ENCODE results near the gene NUP88.

GRCh38 chr17:5354886-5355415 lies 64.5 kb downstream of the NUP88 start:
- TF ChIP-seq, protein P1, sequence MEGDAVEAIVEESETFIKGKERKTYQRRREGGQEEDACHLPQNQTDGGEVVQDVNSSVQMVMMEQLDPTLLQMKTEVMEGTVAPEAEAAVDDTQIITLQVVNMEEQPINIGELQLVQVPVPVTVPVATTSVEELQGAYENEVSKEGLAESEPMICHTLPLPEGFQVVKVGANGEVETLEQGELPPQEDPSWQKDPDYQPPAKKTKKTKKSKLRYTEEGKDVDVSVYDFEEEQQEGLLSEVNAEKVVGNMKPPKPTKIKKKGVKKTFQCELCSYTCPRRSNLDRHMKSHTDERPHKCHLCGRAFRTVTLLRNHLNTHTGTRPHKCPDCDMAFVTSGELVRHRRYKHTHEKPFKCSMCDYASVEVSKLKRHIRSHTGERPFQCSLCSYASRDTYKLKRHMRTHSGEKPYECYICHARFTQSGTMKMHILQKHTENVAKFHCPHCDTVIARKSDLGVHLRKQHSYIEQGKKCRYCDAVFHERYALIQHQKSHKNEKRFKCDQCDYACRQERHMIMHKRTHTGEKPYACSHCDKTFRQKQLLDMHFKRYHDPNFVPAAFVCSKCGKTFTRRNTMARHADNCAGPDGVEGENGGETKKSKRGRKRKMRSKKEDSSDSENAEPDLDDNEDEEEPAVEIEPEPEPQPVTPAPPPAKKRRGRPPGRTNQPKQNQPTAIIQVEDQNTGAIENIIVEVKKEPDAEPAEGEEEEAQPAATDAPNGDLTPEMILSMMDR (IDR thresholded peaks at IDR 0.05; ENCODE audit: insufficient read depth, low read length), result no peak
- no peak for TF ChIP-seq POLR2AphosphoS5 (IDR thresholded peaks at IDR 0.05; ENCODE audit: low read depth)

All from HL-60 (cell line).